GM19193 (cell line): Measurements from ENCODE around the gene FGFBP1.

Experiments used
- POLR2A ChIP-seq: IDR thresholded peaks from 4 replicates; pipeline ENCODE4 v1.6.1; 2011; ENCODE audit not compliant: insufficient read depth, insufficient read length; ENCODE audit errors: extremely low read depth

FGFBP1 gene

DNA sequence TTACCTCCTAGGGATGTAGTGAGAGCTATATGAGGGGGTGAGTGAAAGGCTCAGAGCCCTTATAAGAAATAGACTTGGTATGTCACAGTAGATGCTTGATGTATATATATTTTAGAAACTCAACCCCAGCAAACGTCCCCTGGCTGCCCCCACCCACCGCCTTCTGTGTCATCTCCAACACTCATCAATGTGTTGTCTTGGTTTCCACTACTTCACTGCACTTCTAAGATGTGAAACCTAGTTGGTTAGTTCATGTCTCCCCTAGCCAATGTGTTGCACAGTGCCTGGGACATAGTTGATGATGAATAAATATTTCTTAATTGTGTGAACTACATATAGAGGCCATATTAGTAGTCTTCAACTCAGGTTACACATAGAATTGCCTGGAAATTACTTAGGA lies 20.0 kb upstream of the FGFBP1 start:
- TF ChIP-seq POLR2A = no peak

GRCh38 chr4:15956179-15956850 lies 17.8 kb upstream of the FGFBP1 start:
- no peak for TF ChIP-seq POLR2A

DNA sequence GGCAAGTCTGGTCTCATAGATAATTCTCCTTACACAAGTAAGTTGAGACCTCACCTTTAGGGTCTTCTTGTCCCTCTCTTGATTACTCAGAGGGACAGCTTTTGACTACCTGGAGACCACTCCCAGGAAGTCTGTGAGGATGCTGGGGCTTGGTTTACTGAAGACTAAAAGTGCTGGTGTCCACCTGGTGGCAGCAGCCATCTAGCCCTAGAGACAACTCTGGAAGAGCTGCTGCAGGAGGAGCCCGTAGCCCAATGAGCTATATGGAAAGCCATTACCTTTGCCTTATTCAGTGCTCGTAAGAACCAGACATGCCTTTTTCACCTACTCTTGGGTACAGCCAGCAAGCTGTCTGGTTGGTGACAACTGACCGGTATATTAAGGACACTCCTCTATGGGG lies 17.1 kb upstream of the FGFBP1 start:
- TF ChIP-seq POLR2A = no peak

- TF ChIP-seq POLR2A = no peak
These were observed 15.1 kb upstream of the FGFBP1 start for GRCh38 chr4:15953625-15954024.

DNA sequence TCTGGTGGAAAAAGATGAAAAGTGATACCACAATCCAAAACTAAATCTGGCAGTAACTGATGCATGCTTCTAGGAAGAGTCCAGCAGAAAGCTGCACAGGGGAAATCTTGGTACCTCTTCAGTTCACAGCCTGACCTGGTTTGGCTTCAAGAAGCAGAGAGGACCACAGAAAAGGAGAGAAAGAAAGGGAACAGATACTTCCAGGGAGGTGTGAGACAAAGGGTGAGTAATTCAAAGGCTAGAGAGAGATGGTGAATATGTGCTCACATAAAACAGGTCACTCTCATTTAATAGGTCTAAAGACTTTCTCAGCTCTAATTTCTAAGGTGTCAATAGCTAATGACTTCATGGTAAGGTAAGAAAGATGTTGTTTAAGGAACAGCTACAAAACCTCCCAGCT lies 13.2 kb upstream of the FGFBP1 start:
- no peak for TF ChIP-seq POLR2A

GRCh38 chr4:15948826-15949225 lies 10.3 kb upstream of the FGFBP1 start:
- TF ChIP-seq POLR2A = no peak

- TF ChIP-seq POLR2A = no peak
These were observed 9.1 kb upstream of the FGFBP1 start for GRCh38 chr4:15947684-15948083.

GRCh38 chr4:15945516-15945915 lies 7.0 kb upstream of the FGFBP1 start:
- no peak for TF ChIP-seq POLR2A

DNA sequence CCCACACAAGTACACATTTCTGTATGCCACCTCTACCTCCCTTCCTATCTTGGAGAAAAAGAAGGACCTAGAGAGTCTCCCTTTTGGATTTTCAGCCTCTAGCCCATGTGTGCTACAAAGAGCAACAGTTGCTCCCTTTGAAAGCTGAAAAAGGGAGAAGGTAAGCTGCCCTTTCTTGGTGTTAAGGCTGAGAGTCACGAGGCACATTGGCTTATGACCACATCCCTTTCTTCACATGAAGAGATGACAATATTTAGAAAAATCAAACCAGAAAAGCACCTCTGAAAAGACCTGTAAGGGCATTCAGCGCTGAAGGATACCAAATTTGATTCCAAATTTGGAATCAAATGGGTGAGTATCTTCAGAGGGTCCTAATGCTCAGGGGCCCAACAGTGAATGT lies 6.4 kb upstream of the FGFBP1 start:
- no peak for TF ChIP-seq POLR2A

DNA sequence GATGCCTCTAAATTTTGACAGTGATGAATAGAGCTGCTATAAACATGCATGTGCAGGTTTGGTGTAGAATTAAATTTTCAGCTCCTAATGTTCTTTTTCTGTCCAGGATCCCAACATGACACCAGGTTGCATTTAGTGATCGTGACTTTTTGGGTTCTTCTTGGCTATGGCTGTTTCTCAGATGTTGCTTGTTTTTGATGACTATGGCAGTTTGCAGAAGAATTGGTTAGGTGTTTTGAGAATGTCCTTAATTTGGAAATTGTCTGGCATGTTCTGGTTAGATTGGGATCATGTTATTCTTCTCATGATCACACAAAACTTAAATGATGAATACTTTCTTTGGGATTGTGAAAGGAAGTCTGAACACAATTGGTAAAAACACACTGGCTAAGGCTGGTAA lies 3.7 kb upstream of the FGFBP1 start:
- TF ChIP-seq POLR2A = no peak

GRCh38 chr4:15938182-15938581 lies 358 bp downstream of the FGFBP1 start:
- TF ChIP-seq POLR2A = no peak

- no peak for TF ChIP-seq POLR2A
These were observed 2.0 kb downstream of the FGFBP1 start for GRCh38 chr4:15936495-15936894.

GRCh38 chr4:15935504-15936402 lies 2.8 kb downstream of the FGFBP1 start:
- TF ChIP-seq POLR2A = no peak

DNA sequence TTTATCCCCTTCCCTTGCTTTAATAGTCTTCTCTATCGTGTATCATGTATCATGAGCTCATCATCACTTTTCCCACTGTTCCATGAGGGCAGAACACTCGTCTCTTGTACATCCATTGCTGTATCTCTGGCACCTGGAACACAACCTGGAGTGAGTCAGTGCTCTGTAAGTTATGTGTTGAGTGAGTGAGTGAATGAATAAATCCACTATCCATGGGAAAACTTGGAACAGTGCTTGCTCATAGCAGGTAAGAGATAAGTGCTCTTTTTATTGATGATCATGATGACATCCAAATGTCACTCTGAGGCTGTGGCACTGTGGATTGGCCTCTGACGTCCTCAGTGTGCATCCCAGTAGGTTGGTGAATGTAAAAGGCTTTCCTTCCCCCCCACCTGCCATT lies 4.3 kb downstream of the FGFBP1 start:
- no peak for TF ChIP-seq POLR2A

GRCh38 chr4:15931451-15932210 lies 6.9 kb downstream of the FGFBP1 start:
- no peak for TF ChIP-seq POLR2A
